Measurements from ENCODE around the gene POMT2. TPM values are rescaled to one million over a fixed set of nuclear protein-coding genes. Genes with fewer than 3 reads are reported as not detected.

Gene POMT2
- total and polyA plus RNA-seq, 2 donors (not counting 3 experiments of a cell fraction or from before 2014, with no cell fraction given), result 19.5 to 48.2 TPM

- ChIA-PET CTCF (interaction anchor here (1.3 to 1.6 kb wide), 2 partner anchors 20 to 41 kb away, joined by 3 to 7 read pairs; partner anchors contain the start of genes SAMD15 and TMED8), POLR2A (no interaction called here)
- no peak overlapping the region for H3K4me2 ChIP-seq (ENCODE audit: insufficient read depth, low read length)
- TF ChIP-seq GATA2 (IDR thresholded peaks at IDR 0.05; ENCODE audit: insufficient read depth, insufficient read length, low read depth, low read length) (no peak), MYC (IDR thresholded peaks at IDR 0.05; ENCODE audit: low read depth, low read length) (no peak), POLR2A (IDR thresholded peaks at IDR 0.05; ENCODE audit: low read depth, low read length) (no peak), MAX (IDR thresholded peaks at IDR 0.05; ENCODE audit: insufficient read depth, insufficient read length) (no peak), CTCF (IDR thresholded peaks at IDR 0.05; ENCODE audit: extremely low read depth in 1 of 2, insufficient read depth in 1 of 2, low read depth in 1 of 2, low read length in 2 of 2) (no peak), FOS (IDR thresholded peaks at IDR 0.05; ENCODE audit: borderline replicate concordance, insufficient read depth, low read length) (no peak), POLR2AphosphoS5 (IDR thresholded peaks at IDR 0.05; ENCODE audit: insufficient read depth, low read depth, low read length) (no peak), JUN (IDR thresholded peaks at IDR 0.05; ENCODE audit: borderline replicate concordance, insufficient read depth, insufficient read length, low read depth) (no peak), EZH2 (IDR thresholded peaks at IDR 0.05; ENCODE audit: borderline replicate concordance, low read depth, low read length, severe bottlenecking) (no peak)
- H4K20me1 ChIP-seq (replicated peaks; ENCODE audit: control insufficient read depth, extremely low read depth, insufficient read depth, low read length), result no peaks in the 10 kb centered on the region
- H3K79me2 ChIP-seq (ENCODE audit: control insufficient read depth, insufficient read depth, low read length), result no peaks in the 10 kb centered on the region
- DNase-seq (ENCODE audit: low read depth, low spot score) (no peak), FAIRE-seq (no peak)
- no TSS peak for BruUV-seq (replicated peaks)
- no peaks in the 10 kb centered on the region for H3K36me3 ChIP-seq (ENCODE audit: control insufficient read depth in 2 of 2, extremely low read depth in 1 of 2, insufficient read depth in 2 of 2, low read length in 2 of 2)
- H2AFZ ChIP-seq (ENCODE audit: low read depth, low read length), result no peak overlapping the region
- H3K9ac ChIP-seq (replicated peaks; ENCODE audit: extremely low read depth, insufficient read depth, low read length), result no peak overlapping the region
- dilution Hi-C loops (cut with MboI; ENCODE audit: extremely low pct_ligation_motif_present, low sequenced_read_pairs) (no loop called here), intact Hi-C loops (cut with micrococcal nuclease) (no loop called here)
- H3K9me3 ChIP-seq (replicated peaks; ENCODE audit: control insufficient read depth, insufficient read depth, low read length), result no peaks in the 10 kb centered on the region
- H3K27me3 ChIP-seq (ENCODE audit: control insufficient read depth in 2 of 2, insufficient read depth in 2 of 2, low read length in 2 of 2), result no peaks in the 10 kb centered on the region
- H3K4me3 ChIP-seq (replicated peaks in 1 of 3; ENCODE audit: insufficient read depth in 1 of 3, low read depth in 1 of 3, low read length in 3 of 3), result no peak overlapping the region
- no peaks in the 10 kb centered on the region for H3K9me1 ChIP-seq (replicated peaks; ENCODE audit: control insufficient read depth, extremely low read depth, insufficient read depth, low read length)
- no peak overlapping the region for H3K27ac ChIP-seq (ENCODE audit: insufficient read depth, low read depth, low read length)
- no peaks in the 10 kb centered on the region for H3K4me1 ChIP-seq (ENCODE audit: control insufficient read depth, extremely low read depth, insufficient read depth, low read length)
These were observed 14.9 kb upstream of the POMT2 start for GRCh38 chr14:77335576-77335975.
